T-helper 1 cell treated with Interleukin-12 subunit alpha and Interleukin-12 subunit beta and Interleukin-4 antibody, amounts not matched to agents 30 ng/mL and 1 ng/mL, for 36 hours (primary cell): ENCODE data around the gene ZSCAN26. TPM values are rescaled to one million over a fixed set of nuclear protein-coding genes. Genes with fewer than 3 reads are reported as not detected.
"Not testable (repeated sequence)": the region's sequence is repeated elsewhere in the genome, so short reads cannot be mapped to it uniquely, and the experiment has no call there.

Experiments used
- intact Hi-C: fragments of 100-400 bp; cut with micrococcal nuclease; formaldehyde crosslinking; loops from one replicate; pipeline ENCODE4 v1.15.1; 2024
- total RNA-seq: library from RNA; stranded (reverse); gene quantifications from 2 replicates; pipeline ENCODE4 v1.2.3, GENCODE V29; 2022

The ZSCAN26 gene
- total RNA-seq, 1 donor from 2014 or later = 9.6 TPM

DNA sequence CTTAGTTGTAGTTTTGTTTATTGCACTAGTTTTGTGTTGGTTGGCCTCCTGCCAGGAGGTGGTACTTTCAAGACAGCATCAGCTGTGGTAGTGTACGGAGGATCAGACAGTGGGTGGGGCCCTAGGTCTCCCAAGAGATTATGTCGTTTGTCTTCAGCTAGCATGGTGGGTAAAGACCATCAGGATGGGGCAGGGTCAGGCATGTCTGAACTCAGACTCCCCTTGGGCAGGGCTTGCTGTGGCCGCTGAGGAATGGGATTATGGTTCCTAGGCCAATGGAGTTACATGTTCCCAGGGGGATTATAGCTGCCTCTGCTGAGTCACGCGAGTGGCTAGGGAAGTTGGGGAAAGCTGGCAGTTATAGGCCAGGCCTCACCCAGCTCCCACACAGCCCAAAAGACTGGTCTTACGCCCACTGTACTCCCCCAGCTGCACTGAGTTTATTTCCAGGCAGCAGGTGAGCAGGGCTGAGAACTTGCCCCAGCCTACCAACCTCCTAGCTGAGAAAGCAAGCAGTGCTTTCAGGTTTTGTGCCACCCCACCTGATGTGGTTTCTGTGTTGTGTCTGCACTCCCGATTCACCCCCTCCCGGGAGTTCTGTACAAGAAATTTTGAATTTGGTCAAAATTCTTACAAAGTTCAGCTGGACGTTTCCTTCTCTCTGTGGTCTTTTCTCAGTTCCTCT is 44.3 kb downstream of the ZSCAN26 start:
- intact Hi-C loops = no loop called here

DNA sequence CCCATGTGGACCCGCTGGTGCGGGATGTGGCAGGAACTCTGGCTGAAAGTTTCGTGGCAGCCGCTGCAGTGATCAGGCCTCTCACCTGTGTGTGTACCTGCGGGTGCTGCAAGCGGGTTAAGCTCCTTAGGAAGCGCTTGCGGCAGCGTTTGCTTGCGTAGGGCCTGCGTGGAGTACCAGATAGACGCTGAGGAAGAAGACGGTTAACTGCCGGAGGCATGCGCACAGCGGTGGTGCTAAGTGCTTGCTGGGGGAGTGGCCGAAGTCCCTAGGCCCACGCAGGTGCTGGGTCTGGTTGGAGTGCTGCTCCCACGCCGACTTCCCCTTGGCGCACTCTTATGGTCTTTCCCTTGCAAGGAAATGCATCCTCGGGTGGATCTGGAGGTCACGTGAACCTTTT is 46.0 kb downstream of the ZSCAN26 start:
- intact Hi-C loops = no loop called here

- intact Hi-C loops = no loop called here
These were observed 48.7 kb downstream of the ZSCAN26 start for GRCh38 chr6:28315628-28316027.

- intact Hi-C loops = not testable (repeated sequence)
These were observed 50.9 kb downstream of the ZSCAN26 start for GRCh38 chr6:28317866-28318265.

DNA sequence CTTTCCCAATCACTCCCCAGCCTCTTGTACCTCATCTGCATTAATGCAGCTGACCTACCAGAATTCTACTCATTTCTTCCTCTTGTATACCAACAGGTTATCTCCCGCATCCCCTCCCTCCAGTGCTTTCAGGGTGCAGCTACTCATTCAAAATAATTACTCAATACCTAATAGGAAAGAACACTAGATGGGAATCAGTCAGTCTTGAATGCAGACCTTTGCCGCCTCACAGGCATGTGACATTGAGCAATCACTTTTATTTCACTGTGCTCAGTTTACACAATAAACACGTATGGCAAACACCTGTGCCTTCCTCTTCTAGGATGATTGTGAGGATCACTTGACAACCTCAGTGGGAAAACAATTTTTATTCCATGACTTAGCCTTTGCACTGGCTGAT is 55.7 kb downstream of the ZSCAN26 start:
- intact Hi-C loops = no loop called here

- intact Hi-C loops = no loop called here
These were observed 57.0 kb downstream of the ZSCAN26 start for GRCh38 chr6:28323813-28324424.

GRCh38 chr6:28326371-28326948 is 59.5 kb downstream of the ZSCAN26 start:
- intact Hi-C loops = no loop called here

Other genes with a start within 250 kb of the ZSCAN26 start
- 0.29 and 0.44 TPM in 2 replicates for gene ZNF165, start 186.6 kb upstream of the ZSCAN26 start, total RNA-seq
- 6.3 and 6.6 TPM in 2 replicates for gene ZSCAN16, start 142.5 kb upstream of the ZSCAN26 start, total RNA-seq
- 19.6 and 21.0 TPM in 2 replicates for gene ZKSCAN8, start 125.3 kb upstream of the ZSCAN26 start, total RNA-seq
- gene ZSCAN9, start 41.9 kb upstream of the ZSCAN26 start, total RNA-seq = 5.8 and 6.4 TPM in 2 replicates
- 7.3 and 8.5 TPM in 2 replicates for gene ZKSCAN4, start 14.9 kb upstream of the ZSCAN26 start, total RNA-seq
- gene NKAPL, start 7.8 kb upstream of the ZSCAN26 start, total RNA-seq = 0.17 TPM in 2 replicates
- 1.9 and 2.2 TPM in 2 replicates for gene PGBD1, start 14.4 kb downstream of the ZSCAN26 start, total RNA-seq
- 0.56 and 1.3 TPM in 2 replicates for gene ZSCAN31, start 69.0 kb downstream of the ZSCAN26 start, total RNA-seq
- gene ZKSCAN3, start 82.8 kb downstream of the ZSCAN26 start, total RNA-seq = 4.2 and 5.0 TPM in 2 replicates
- gene ZSCAN12, start 132.6 kb downstream of the ZSCAN26 start, total RNA-seq = 5.6 and 6.2 TPM in 2 replicates
- gene ZSCAN23, start 176.3 kb downstream of the ZSCAN26 start, total RNA-seq = 1.6 and 2.5 TPM in 2 replicates
- not detected in 2 replicates for gene GPX6, start 248.7 kb downstream of the ZSCAN26 start, total RNA-seq